IMR-90 (cell line): ENCODE results near the gene STXBP6.

Source experiments
- BHLHE40 ChIP-seq: fragments of 150-350 bp; IDR thresholded peaks from 2 replicates; pipeline ENCODE4 v1.6.1; 2016; ENCODE audit warnings: mild to moderate bottlenecking, low read depth, low read length
- CEBPB ChIP-seq: IDR thresholded peaks from 2 replicates; pipeline ENCODE4 v1.6.1; 2012; ENCODE audit warnings: low read depth, low read length, improper control_type of control experiment
- CHD1 ChIP-seq: IDR thresholded peaks from 2 replicates; pipeline ENCODE4 v1.6.1; 2012; ENCODE audit warnings: low read depth, low read length, improper control_type of control experiment
- FOS ChIP-seq: fragments of 150-350 bp; IDR thresholded peaks from 2 replicates; pipeline ENCODE4 v1.6.1; 2016; ENCODE audit warnings: low read depth, low read length
- MAZ ChIP-seq: IDR thresholded peaks from 2 replicates; pipeline ENCODE4 v1.6.1; 2012; ENCODE audit warnings: low read depth, mild to moderate bottlenecking, low read length, improper control_type of control experiment, moderate library complexity, borderline replicate concordance
- MXI1 ChIP-seq: IDR thresholded peaks from 2 replicates; pipeline ENCODE4 v1.6.1; 2012; ENCODE audit warnings: low read depth, mild to moderate bottlenecking, low read length, moderate library complexity, borderline replicate concordance
- NFE2L2 ChIP-seq: fragments of 150-350 bp; IDR thresholded peaks from 2 replicates; pipeline ENCODE4 v1.6.1; 2016; ENCODE audit warnings: low read depth, mild to moderate bottlenecking, low read length
- POLR2A ChIP-seq: IDR thresholded peaks from 2 replicates; pipeline ENCODE4 v1.6.1; 2012; ENCODE audit warnings: mild to moderate bottlenecking, low read depth, low read length
- RAD21 ChIP-seq: IDR thresholded peaks from 2 replicates; pipeline ENCODE4 v1.6.1; 2012; ENCODE audit warnings: low read length, improper control_type of control experiment
- RCOR1 ChIP-seq: IDR thresholded peaks from 2 replicates; pipeline ENCODE4 v1.6.1; 2012; ENCODE audit warnings: mild to moderate bottlenecking, low read length, improper control_type of control experiment; ENCODE audit not compliant: insufficient replicate concordance
- RFX5 ChIP-seq: IDR thresholded peaks from 2 replicates; pipeline ENCODE4 v1.8.0; 2012; ENCODE audit warnings: low read depth, mild to moderate bottlenecking, low read length, moderate library complexity
- TF ChIP-seq, protein P1 (sequence below): conservative IDR thresholded peaks from 2 replicates; pipeline ENCODE4 v1.5.1; 2012; ENCODE audit warnings: mild to moderate bottlenecking, low read depth, low read length, improper control_type of control experiment
- TF ChIP-seq, protein P2 (sequence below): fragments of 150-350 bp; IDR thresholded peaks from 2 replicates; pipeline ENCODE4 v1.6.1; 2016; ENCODE audit warnings: low read depth, mild to moderate bottlenecking, low read length, moderate library complexity, borderline replicate concordance

DNA sequence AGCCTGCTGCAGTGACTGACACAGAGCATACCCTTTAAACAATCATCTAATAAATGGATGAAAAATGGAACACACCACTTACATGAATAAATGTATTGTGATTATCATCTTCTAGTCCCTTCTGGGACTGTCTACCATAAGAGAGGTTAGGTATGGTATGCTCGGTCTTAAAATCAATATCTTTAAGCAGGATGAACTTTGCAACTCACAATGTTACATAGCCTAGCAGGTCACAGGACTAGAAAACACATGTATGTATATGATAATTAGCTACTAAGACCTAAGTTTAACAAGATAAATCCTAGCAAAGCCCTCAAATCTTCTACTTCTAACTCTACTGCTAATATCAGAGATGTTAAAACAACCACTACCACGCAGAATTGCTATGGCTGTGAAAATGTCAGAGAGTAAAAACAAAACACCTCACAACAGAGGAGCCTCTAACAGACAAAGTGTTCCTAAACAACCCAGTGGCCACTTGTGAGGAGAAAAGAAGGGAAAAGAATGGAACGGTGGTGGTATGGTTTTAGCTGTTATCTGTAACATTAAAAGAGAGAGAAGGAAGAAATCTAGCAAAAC, 139.4 kb downstream of the STXBP6 start:
- TF ChIP-seq, protein P1, sequence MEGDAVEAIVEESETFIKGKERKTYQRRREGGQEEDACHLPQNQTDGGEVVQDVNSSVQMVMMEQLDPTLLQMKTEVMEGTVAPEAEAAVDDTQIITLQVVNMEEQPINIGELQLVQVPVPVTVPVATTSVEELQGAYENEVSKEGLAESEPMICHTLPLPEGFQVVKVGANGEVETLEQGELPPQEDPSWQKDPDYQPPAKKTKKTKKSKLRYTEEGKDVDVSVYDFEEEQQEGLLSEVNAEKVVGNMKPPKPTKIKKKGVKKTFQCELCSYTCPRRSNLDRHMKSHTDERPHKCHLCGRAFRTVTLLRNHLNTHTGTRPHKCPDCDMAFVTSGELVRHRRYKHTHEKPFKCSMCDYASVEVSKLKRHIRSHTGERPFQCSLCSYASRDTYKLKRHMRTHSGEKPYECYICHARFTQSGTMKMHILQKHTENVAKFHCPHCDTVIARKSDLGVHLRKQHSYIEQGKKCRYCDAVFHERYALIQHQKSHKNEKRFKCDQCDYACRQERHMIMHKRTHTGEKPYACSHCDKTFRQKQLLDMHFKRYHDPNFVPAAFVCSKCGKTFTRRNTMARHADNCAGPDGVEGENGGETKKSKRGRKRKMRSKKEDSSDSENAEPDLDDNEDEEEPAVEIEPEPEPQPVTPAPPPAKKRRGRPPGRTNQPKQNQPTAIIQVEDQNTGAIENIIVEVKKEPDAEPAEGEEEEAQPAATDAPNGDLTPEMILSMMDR: no peak
- no peak for TF ChIP-seq MXI1
- TF ChIP-seq POLR2A: no peak
- TF ChIP-seq FOS: no peak
- TF ChIP-seq, protein P2, sequence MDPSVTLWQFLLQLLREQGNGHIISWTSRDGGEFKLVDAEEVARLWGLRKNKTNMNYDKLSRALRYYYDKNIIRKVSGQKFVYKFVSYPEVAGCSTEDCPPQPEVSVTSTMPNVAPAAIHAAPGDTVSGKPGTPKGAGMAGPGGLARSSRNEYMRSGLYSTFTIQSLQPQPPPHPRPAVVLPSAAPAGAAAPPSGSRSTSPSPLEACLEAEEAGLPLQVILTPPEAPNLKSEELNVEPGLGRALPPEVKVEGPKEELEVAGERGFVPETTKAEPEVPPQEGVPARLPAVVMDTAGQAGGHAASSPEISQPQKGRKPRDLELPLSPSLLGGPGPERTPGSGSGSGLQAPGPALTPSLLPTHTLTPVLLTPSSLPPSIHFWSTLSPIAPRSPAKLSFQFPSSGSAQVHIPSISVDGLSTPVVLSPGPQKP: no peak
- no peak for TF ChIP-seq NFE2L2
- TF ChIP-seq MAZ: no peak
- TF ChIP-seq BHLHE40: no peak
- no peak for TF ChIP-seq CEBPB
- no peak for TF ChIP-seq CHD1
- TF ChIP-seq RCOR1: no peak
- TF ChIP-seq RFX5: no peak
- no peak for TF ChIP-seq RAD21
